Parathyroid adenoma (tissue), 2 donors: Measurements from ENCODE around the gene ITIH3.
"Not testable (repeated sequence)": the region's sequence is repeated elsewhere in the genome, so short reads cannot be mapped to it uniquely, and the experiment has no call there.

Source experiments
- H2AFZ ChIP-seq: fragments of 300-600 bp; sonication (generic); one replicate; pipeline ENCODE4 v1.7.0; 2017; ENCODE audit warnings: antibody characterized with exemption, mild to moderate bottlenecking
- H3K27ac ChIP-seq: fragments of 300-600 bp; sonication (generic); one replicate; pipeline ENCODE4 v1.7.0; 2017
- H3K27me3 ChIP-seq: fragments of 300-600 bp; sonication (generic); one replicate; pipeline ENCODE4 v1.7.0; 2017; ENCODE audit warnings: low read length; ENCODE audit not compliant: control insufficient read depth, insufficient read depth
- H3K36me3 ChIP-seq: fragments of 300-600 bp; sonication (generic); one replicate; pipeline ENCODE4 v1.7.0; 2017; ENCODE audit warnings: low read length; ENCODE audit not compliant: control insufficient read depth, insufficient read depth
- H3K4me1 ChIP-seq: fragments of 300-600 bp; sonication (generic); one replicate; pipeline ENCODE4 v1.7.0; 2017; ENCODE audit warnings: control low read depth
- H3K4me2 ChIP-seq: fragments of 300-600 bp; sonication (generic); one replicate; pipeline ENCODE4 v1.7.0; 2017; ENCODE audit warnings: low read length
- H3K4me3 ChIP-seq: fragments of 300-600 bp; sonication (generic); one replicate; pipeline ENCODE4 v1.7.0; 2017; ENCODE audit warnings: low read depth, low read length
- H3K79me2 ChIP-seq: fragments of 300-600 bp; sonication (generic); one replicate; pipeline ENCODE4 v1.7.0; 2017; ENCODE audit warnings: control low read depth
- H3K9ac ChIP-seq: fragments of 300-600 bp; sonication (generic); one replicate; pipeline ENCODE4 v1.7.0; 2017; ENCODE audit warnings: mild to moderate bottlenecking
- H3K9me3 ChIP-seq: fragments of 300-600 bp; sonication (generic); one replicate; pipeline ENCODE4 v1.7.0; 2017; ENCODE audit warnings: low read length; ENCODE audit not compliant: control insufficient read depth
- CTCF ChIP-seq: fragments of 300-600 bp; sonication (generic); IDR thresholded peaks from one replicate; pipeline ENCODE4 v1.7.0; 2017; ENCODE audit warnings: antibody characterized with exemption, mild to moderate bottlenecking
- donor health status: primary hyperparathyroidism.

ITIH3 gene

DNA sequence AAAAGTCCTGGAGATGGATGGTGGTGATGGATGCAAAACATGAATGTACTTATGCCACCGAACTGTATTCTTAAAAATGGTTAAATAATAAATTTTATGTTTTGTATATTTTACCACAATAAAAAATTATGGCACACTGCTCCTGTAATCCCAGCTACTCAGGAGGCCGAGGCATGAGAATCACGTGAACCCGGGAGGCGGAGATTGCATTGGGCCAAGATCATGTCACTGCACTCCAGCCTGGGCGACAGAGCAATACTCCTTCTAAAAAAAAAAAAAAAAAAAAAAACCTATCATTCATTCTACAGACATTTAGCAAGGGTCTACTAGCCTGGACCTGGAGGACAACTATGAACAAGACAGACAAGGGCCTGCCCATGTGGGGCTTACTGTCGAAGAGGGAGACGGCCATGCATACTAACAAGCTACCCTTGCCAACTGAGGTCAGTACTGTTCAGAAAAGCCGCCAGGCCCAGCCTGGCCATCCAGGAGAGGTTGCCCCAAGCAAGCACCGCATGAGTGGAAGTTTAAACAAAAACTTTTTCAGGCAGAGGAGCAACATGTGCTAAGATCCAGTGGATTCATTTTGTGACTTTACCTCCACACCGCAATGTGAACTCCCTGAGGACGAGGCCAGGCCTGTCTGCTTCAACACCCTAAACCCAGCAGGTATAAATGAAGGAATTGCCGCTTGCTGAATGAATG is 21.1 kb upstream of the ITIH3 start:
- no peak overlapping the region for H3K4me2 ChIP-seq
- no peak overlapping the region for H2AFZ ChIP-seq
- H3K79me2 ChIP-seq, result peaks cover 3% of the 10 kb centered on the region
- H3K27me3 ChIP-seq, result no peaks in the 10 kb centered on the region
- no peaks in the 10 kb centered on the region for H3K9me3 ChIP-seq
- no peaks in the 10 kb centered on the region for H3K36me3 ChIP-seq
- H3K9ac ChIP-seq, result no peak overlapping the region
- TF ChIP-seq CTCF, result no peak
- H3K4me3 ChIP-seq, result no peak overlapping the region
- H3K4me1 ChIP-seq, result peaks cover 4% of the 10 kb centered on the region
- H3K27ac ChIP-seq, result no peak overlapping the region

DNA sequence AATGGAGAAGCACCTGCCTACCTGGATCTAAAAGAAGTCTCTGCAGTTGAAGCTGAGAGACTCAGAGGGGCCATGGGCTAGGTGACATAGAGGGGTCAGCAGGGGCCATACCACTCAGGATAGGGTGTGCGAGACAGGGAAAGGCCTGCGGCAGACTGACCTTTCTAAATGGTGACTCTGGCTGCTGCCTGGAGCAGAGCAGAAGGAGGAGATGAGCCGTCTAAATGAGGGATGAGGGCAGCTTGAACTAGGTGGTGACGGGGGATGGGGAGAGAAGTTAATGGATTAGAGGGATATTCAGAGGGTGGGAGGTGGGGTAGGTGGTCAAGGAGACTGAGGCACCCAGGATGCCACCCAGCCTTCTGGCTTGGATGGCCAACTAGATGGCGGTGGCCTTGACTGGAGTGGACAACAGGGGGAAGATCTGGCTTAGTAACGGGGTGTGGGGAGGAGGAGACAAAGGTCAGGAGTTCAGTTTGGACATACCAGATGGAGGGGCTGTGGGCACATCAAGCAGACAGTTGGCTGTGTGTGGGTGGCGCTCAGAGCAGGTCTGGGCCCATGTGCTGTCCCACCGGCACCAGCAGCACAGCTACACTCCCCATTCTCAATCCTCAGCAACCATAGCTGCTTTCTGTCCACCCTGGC is 20.4 kb upstream of the ITIH3 start:
- no peak overlapping the region for H3K27ac ChIP-seq
- H3K9ac ChIP-seq, result no peak overlapping the region
- H3K4me1 ChIP-seq, result peaks cover 4% of the 10 kb centered on the region
- no peak overlapping the region for H2AFZ ChIP-seq
- no peak overlapping the region for H3K4me3 ChIP-seq
- H3K4me2 ChIP-seq, result no peak overlapping the region
- H3K27me3 ChIP-seq, result no peaks in the 10 kb centered on the region
- no peak for TF ChIP-seq CTCF
- peaks cover 3% of the 10 kb centered on the region for H3K79me2 ChIP-seq
- H3K9me3 ChIP-seq, result no peaks in the 10 kb centered on the region
- H3K36me3 ChIP-seq, result no peaks in the 10 kb centered on the region

- Histone ChIP-seq H3K9ac (no peak overlapping the region), H3K4me1 (no peaks in the 10 kb centered on the region), H3K4me3 (no peak overlapping the region), H3K27me3 (no peaks in the 10 kb centered on the region), H3K79me2 (peaks cover 3% of the 10 kb centered on the region), H3K9me3 (no peaks in the 10 kb centered on the region), H3K27ac (no peak overlapping the region), H3K36me3 (no peaks in the 10 kb centered on the region), H2AFZ (peak overlapping the region; percentile 73), H3K4me2 (no peak overlapping the region)
- no peak for TF ChIP-seq CTCF
These were observed 19.4 kb upstream of the ITIH3 start for GRCh38 chr3:52774901-52775864.

- H3K9me3 ChIP-seq, result no peaks in the 10 kb centered on the region
- no peak overlapping the region for H3K27ac ChIP-seq
- no peak for TF ChIP-seq CTCF
- H3K4me2 ChIP-seq, result no peak overlapping the region
- H3K4me3 ChIP-seq, result no peak overlapping the region
- H2AFZ ChIP-seq, result peak overlapping the region; percentile 73
- no peaks in the 10 kb centered on the region for H3K36me3 ChIP-seq
- peaks cover 3% of the 10 kb centered on the region for H3K79me2 ChIP-seq
- no peaks in the 10 kb centered on the region for H3K4me1 ChIP-seq
- H3K27me3 ChIP-seq, result no peaks in the 10 kb centered on the region
- no peak overlapping the region for H3K9ac ChIP-seq
These were observed 18.7 kb upstream of the ITIH3 start for GRCh38 chr3:52775877-52776276.

- not testable (repeated sequence) for H3K4me1 ChIP-seq, H3K36me3 ChIP-seq, H2AFZ ChIP-seq, H3K4me2 ChIP-seq, H3K4me3 ChIP-seq, H3K27ac ChIP-seq, H3K9ac ChIP-seq, H3K27me3 ChIP-seq, H3K79me2 ChIP-seq, H3K9me3 ChIP-seq
These were observed 18.1 kb upstream of the ITIH3 start for GRCh38 chr3:52776486-52776885.
